Bronchial epithelial cell (primary cell): ENCODE data around the gene TCFL5. TPM values are rescaled to one million over a fixed set of nuclear protein-coding genes. Genes with fewer than 3 reads are reported as not detected.

Source experiments
- DNase-seq: peaks from one replicate; pipeline ENCODE4 v3.0.0-alpha.2; 2010; ENCODE audit warnings: low read depth
- FAIRE-seq: peaks from 2 replicates; lab custom pipeline; 2011; peaks lifted over from hg19 to GRCh38; lab: Jason Lieb, UNC
- H3K27me3 ChIP-seq: 2 replicates; pipeline ENCODE4 v1.5.1; 2011; ENCODE audit warnings: low read length; ENCODE audit not compliant: control insufficient read depth, insufficient read depth
- H3K36me3 ChIP-seq: 2 replicates; pipeline ENCODE4 v1.5.1; 2011; ENCODE audit warnings: low read length; ENCODE audit not compliant: control insufficient read depth, insufficient read depth
- H3K4me3 ChIP-seq: 2 replicates; pipeline ENCODE4 v1.5.1; 2011; ENCODE audit warnings: mild to moderate bottlenecking, low read depth, low read length, control low read depth
- total RNA-seq: library from RNA; depleted of rRNA; stranded (reverse); fragments of >200 nt; gene quantifications from 2 replicates; pipeline ENCODE4 v1.2.1, GENCODE V29; 2014
- TF ChIP-seq, protein P1 (sequence below): IDR thresholded peaks from 2 replicates; pipeline ENCODE4 v1.5.1; 2011; ENCODE audit warnings: mild to moderate bottlenecking, moderate library complexity, low read length, control low read depth, inconsistent platforms; ENCODE audit not compliant: insufficient read depth, severe bottlenecking

The TCFL5 gene
- total RNA-seq, 1 donor from 2014 or later, result 14.5 TPM

DNA sequence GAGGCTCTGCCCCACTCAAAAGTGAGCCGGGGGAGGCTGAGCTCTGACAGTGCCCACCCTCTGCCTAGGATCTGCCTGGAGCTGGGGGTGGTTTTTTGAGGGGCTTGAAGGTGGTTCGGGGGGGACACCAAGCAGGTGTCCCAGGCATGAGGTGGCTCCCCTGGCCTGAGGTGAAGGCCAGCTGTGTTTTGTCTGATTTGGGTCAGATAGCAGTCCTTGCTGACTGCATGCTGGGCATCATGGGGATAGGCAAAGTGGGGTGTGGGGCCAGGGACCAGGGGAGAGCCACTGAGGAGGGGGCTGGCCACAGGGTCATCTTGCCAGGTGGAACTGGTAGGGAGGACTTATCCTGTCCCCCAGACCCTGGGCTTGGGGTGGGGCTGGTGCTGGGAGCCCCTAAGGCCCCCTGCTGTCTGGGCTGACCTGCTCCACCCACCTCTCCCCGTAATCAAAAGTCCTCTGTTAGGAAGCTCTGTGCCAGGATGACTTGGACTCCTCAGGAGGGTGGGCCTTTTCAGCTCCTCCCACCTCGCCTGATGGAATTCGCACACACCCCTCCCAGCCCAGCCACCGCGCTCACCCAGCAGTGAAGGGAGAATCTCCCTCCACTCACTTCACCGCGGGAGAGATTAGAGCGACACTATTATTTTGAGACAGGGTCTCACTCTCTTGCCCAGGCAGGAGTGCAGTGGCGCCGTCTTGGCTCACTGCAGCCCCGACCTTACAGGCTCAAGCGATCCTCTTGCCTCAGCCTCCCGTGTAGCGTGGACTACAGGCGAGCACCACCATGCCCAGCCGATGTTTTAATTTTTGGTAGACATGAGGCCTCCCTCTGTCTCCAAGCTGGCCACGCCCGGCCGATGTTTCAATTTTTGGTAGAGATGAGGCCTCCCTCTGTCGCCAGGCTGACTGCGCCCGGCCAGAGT lies 46.3 kb downstream of the TCFL5 start:
- H3K4me3 ChIP-seq, result no peak overlapping the region
- H3K36me3 ChIP-seq, result peaks cover 10% of the 10 kb centered on the region
- FAIRE-seq (no peak), DNase-seq (peak; percentile 49)
- TF ChIP-seq, protein P1, sequence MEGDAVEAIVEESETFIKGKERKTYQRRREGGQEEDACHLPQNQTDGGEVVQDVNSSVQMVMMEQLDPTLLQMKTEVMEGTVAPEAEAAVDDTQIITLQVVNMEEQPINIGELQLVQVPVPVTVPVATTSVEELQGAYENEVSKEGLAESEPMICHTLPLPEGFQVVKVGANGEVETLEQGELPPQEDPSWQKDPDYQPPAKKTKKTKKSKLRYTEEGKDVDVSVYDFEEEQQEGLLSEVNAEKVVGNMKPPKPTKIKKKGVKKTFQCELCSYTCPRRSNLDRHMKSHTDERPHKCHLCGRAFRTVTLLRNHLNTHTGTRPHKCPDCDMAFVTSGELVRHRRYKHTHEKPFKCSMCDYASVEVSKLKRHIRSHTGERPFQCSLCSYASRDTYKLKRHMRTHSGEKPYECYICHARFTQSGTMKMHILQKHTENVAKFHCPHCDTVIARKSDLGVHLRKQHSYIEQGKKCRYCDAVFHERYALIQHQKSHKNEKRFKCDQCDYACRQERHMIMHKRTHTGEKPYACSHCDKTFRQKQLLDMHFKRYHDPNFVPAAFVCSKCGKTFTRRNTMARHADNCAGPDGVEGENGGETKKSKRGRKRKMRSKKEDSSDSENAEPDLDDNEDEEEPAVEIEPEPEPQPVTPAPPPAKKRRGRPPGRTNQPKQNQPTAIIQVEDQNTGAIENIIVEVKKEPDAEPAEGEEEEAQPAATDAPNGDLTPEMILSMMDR, result no peak
- peaks cover 25% of the 10 kb centered on the region for H3K27me3 ChIP-seq

DNA sequence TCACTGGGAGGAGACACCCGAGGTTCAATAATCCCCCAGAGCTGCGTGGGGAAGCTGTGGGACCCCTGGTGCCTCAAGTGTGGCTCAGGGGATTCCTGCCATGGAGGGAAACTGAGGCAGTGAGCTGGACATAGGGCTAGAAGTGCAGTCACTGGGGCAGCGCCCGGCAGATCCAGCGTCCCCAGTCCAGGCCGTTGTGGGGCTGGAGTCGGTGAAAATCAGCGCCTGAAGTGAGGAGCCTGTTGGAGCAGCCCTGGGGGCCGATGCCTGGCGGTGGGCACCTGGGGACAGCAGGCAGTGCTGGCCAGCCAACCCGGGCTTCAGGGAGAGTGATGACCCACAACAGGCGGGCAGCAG lies 46.9 kb downstream of the TCFL5 start:
- no peak for FAIRE-seq

DNA sequence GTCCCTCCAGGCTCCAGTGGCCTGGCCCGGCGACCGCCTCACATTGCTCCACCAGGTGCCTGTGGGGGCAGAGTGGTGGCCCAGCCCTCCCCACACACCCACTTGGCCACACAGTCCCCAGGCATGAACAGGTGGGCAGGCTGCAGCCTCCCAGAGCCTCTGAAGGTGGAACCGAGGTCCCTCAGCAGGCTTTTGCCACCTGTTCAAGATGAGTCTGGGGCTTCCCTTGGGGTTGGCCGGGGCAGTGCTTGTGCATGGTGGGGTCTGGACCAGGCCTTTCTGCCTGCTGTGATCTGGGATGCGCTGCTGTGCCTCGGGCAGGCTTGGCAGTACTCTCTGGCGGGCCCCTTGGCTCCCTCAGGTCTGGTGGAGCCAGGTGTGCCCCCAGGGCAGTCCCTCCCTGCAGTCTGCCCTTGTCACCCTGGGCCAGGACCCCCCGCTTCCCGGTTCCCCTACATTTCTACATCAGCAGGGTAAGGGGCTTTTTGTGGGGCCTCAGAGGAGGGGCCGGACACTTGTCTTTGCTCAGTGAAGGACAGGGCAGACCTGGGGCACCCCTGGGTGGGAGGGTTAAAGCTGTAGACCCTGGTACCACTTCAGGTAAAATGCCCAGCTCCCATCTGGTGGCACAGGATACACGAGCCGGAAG lies 47.4 kb downstream of the TCFL5 start:
- TF ChIP-seq, protein P1, result no peak
- H3K4me3 ChIP-seq, result no peak overlapping the region
- DNase-seq (no peak), FAIRE-seq (no peak)
- peaks cover 25% of the 10 kb centered on the region for H3K27me3 ChIP-seq
- peaks cover 18% of the 10 kb centered on the region for H3K36me3 ChIP-seq

More for the DNA sequence above, 46.9 kb downstream of the TCFL5 start:
- Histone ChIP-seq H3K27me3 (peaks cover 25% of the 10 kb centered on the region), H3K36me3 (peaks cover 16% of the 10 kb centered on the region), H3K4me3 (no peak overlapping the region)
- TF ChIP-seq, protein P1, result no peak
- no peak for DNase-seq

GRCh38 chr20:62813588-62813987 lies 48.0 kb downstream of the TCFL5 start:
- FAIRE-seq (no peak), DNase-seq (no peak)
- TF ChIP-seq, protein P1, result no peak
- peaks cover 24% of the 10 kb centered on the region for H3K27me3 ChIP-seq
- peaks cover 20% of the 10 kb centered on the region for H3K36me3 ChIP-seq
- H3K4me3 ChIP-seq, result no peak overlapping the region

DNA sequence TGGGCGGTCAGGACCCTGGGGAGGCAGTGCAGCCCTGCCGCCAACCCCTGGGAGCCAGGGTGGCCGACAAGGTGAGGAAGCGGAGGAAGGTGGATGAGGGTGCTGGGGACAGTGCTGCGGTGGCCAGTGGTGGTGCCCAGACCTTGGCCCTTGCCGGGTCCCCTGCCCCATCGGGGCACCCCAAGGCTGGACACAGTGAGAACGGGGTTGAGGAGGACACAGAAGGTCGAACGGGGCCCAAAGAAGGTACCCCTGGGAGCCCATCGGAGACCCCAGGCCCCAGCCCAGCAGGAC lies 48.8 kb downstream of the TCFL5 start:
- TF ChIP-seq, protein P1, result no peak
- DNase-seq (no peak), FAIRE-seq (no peak)
- H3K4me3 ChIP-seq, result no peak overlapping the region
- H3K27me3 ChIP-seq, result peaks cover 22% of the 10 kb centered on the region
- H3K36me3 ChIP-seq, result peaks cover 23% of the 10 kb centered on the region
